ENCODE results near the gene ICA1. TPM values are rescaled to one million over a fixed set of nuclear protein-coding genes. Genes with fewer than 3 reads are reported as not detected.
"Not testable (repeated sequence)": the region's sequence is repeated elsewhere in the genome, so short reads cannot be mapped to it uniquely, and the experiment has no call there.

ICA1 gene
- total RNA-seq = 37.1 TPM
- long read RNA-seq, transcript ICA1-201 (14 exons, 2,309 nt) = minor isoform, 12 of 112 reads
- long read RNA-seq, transcript ICA1-206 (14 exons, 2,458 nt) = major isoform, 49 of 112 reads
- long read RNA-seq, partial matches to known transcripts = 8 of 112 reads
- long read RNA-seq, other reads (novel, unspliced or antisense) = 38 of 112 reads

DNA sequence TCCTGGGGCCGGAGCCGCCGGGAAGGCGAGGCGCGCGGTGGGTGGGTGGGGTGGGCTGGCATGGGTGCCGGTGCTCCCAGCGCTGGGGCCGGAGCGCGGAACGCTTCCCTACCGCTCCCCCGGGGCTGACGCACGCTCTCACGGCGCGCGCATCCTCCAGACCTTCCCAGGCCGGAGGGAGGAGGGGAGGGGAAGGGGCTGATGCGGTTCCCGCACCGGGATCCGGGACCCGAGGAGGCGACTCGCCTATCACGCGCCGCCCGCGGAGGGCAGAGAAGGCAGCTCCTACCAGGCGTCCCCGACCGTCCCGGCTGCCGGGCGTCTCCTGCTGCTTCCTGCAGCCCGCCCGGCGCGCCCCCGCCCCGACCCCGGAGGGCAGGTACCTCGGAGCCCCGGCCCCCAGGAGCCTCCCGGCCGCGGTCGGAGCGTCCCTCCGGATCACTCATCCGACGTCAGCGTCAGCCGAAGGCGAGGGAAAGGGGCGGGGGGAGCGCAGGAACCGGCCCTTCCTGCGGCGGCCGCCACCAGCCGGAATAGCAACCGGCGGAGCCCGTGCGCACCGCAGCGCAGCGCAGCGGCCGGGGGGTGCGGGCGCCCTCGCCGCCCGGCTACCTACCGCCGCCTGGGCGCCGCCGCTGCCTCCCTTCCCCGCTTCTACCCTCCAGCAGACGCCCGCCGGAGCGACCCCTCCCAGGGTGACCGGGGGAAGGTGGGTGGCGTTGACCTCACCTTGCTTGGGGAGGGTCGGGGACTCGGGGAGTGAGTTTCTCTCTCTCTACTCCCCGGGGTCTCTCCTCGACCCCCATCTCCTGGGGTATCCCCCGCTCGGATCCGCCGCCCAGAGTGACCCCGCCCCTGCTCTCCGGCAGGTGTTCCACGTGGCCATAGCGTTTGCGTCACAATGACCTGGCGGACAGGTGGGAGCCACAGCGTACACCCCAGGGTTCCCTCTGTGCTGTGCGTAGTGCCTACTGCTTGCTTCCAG lies at the start of gene ICA1:
ICA1 (minus strand) TSS at position 457 of the 985 bp plus-strand sequence. CDS start 26,241 bp downstream, outside the sequence.
- intact Hi-C loops (cut with DNase I) = no loop called here
- DNase-seq (peak; percentile 80), ATAC-seq (ENCODE audit: poor library complexity) (peak; percentile 91)

DNA sequence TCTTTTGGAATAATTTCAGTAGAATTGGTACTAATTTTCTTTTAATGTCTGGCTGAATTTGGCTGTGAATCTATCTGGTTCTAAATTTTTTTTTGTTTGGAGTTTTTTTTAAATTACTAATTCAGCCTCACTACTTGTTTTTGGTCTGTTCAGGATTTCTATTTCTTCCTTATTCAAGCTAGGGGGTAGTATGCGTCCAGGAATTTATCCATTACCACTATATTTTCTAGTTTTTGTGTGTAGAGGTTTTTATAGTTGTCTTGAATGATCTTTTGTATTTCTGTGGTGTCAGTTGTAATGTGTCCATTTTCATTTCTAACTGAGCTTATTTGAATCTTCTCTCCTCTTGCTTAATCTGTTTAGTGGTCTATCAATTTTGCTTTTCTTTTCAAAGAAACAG lies 48.9 kb upstream of the ICA1 start:
- intact Hi-C loops (cut with DNase I) = no loop called here
- DNase-seq (no peak), ATAC-seq (ENCODE audit: poor library complexity) (no peak)

- ATAC-seq (ENCODE audit: poor library complexity) (no peak), DNase-seq (no peak)
- intact Hi-C loops (cut with DNase I) = no loop called here
Measured at GRCh38 chr7:8305625-8306388, 43.8 kb upstream of the ICA1 start.

GRCh38 chr7:8305104-8305503 lies 43.1 kb upstream of the ICA1 start:
- intact Hi-C loops (cut with DNase I) = no loop called here
- ATAC-seq (ENCODE audit: poor library complexity) (no peak), DNase-seq (no peak)

GRCh38 chr7:8303904-8304528 lies 42.0 kb upstream of the ICA1 start:
- intact Hi-C loops (cut with DNase I) = no loop called here
- DNase-seq = no peak
- ATAC-seq (ENCODE audit: poor library complexity) = no peak

DNA sequence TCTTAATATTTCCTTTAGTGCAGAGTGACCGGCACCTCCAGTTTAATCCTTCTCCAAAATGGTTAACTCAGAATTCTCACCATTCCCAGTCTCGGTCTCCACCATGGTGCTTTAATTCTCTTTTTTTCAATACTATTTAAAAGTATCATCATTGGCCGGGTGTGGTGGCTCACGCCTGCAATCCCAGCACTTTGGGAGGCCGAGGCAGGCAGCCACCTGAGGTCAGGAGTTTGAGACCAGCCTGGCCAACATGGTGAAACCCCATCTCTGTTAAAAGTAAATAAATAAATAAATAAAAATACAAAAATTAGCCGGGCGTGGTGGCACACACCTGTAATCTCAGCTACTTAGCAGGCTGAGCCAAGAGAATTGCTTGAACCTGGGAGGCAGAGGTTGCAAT lies 35.1 kb upstream of the ICA1 start:
- DNase-seq; ATAC-seq (ENCODE audit: poor library complexity); intact Hi-C loops (cut with DNase I): not testable (repeated sequence)

DNA sequence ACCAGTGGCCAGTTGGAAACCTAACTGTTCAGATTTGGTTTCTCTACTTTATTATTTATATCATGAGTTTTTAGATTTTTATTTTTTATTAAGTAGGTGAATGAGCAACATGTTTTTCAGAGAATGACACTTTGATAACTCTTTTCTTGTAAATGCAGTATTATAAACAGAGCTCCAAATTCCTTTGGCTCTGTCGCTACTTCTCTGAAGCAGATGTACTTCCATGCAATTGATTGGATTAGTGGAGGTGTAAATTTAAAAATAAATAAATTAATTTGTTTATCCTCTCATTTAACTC lies 34.3 kb upstream of the ICA1 start:
- no peak for ATAC-seq (ENCODE audit: poor library complexity)
- DNase-seq = no peak
- intact Hi-C loops (cut with DNase I) = no loop called here

DNA sequence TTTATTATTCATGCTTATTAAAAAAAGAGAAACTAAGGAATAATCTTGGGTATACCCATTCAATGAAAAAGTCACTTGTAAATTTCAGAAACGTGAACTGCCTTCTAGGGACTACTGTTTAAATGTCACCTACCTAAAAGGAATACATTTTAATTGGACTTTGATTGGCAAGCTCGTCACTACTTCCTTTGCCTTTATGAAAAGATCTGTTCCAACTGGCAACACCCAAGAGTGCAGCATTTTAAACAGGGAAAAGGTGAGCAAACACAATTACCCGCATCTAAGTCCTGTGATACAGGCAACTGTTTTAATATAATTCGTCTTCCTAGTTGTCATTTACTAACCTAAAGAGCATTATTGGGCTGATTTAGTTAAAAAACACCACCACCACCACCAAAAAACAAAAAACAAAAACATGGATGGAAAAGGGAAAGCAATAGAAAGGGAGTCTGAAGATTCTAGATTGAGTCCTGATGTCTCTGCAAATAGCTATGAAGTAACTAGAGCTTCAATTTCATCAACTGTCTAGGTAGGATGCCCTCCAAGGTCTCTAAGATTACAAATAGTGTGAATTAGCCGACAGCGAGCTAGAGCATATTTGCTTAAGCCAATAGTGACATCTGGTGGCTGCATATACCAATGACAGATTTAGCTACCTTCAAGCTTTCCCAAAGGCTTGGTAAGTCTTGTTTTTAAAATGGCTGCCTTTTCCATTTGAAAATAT lies 33.8 kb upstream of the ICA1 start:
- no peak for DNase-seq
- intact Hi-C loops (cut with DNase I) = no loop called here
- ATAC-seq (ENCODE audit: poor library complexity) = peak; percentile 96

DNA sequence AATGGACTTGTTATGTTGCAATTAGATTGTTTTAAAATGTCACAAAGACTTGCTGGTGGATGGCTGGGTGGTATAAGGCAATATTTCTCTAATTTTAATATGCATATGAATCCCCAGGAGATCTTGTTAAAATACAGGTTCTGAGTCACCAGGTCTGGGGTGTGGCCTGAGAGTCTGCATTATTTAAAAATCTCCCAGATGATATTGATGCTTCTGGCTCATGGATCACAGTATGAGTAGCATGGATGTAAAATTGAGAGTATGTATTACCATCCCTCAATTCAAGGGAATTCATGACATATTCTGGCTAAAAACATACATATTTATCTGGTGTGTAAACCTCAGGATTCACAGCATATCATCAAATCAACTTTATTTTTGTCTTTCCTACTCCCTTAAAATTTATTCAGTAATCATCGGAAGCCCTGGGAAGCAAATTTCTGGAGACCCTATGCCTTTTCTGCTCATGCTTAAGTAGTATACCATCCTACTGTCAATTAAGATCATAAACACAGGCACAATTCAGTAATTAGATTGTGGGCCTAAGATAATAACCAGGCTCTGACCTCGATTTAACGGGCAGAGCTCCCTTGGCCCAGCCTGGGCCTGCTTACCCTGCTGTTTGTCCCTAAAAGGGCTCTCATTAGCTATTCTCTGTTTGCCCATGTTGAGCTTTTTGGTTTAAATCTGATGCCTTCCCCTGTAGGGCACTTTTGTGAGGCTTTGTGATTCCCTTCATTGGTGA lies 29.6 kb upstream of the ICA1 start:
- DNase-seq (no peak), ATAC-seq (ENCODE audit: poor library complexity) (no peak)
- intact Hi-C loops (cut with DNase I) = no loop called here

DNA sequence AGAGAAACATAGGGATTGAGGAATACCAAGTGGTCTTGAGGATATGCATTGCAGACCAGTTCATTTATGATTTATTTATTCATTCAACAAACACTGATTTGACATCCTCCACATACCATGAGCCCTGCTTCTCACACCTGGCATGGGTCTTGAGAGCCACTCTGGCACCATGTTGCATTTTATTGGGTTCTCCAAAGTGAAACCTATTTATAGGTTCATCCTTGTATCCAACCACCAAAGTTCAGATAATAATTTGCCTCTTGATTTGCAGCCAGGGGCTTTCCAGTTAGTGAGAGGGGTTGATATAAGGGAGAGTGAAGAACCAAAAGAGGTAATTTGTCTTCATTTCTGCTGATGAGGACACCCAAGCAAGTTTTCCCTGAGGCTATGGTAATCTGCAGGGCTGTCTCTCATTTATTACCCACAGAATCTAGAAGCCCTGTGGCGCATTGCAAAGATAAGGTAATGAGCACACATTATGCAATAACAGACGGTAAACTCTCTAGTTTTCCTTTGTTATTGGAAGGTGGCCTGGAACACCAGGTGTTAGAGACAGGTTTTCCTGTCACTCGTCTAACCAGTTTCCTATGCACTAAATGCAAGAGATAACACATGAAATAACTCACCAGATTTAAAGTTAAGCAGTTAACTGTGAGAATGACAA lies 28.8 kb upstream of the ICA1 start:
- intact Hi-C loops (cut with DNase I) = no loop called here
- ATAC-seq (ENCODE audit: poor library complexity) = peak; percentile 81
- DNase-seq = no peak

DNA sequence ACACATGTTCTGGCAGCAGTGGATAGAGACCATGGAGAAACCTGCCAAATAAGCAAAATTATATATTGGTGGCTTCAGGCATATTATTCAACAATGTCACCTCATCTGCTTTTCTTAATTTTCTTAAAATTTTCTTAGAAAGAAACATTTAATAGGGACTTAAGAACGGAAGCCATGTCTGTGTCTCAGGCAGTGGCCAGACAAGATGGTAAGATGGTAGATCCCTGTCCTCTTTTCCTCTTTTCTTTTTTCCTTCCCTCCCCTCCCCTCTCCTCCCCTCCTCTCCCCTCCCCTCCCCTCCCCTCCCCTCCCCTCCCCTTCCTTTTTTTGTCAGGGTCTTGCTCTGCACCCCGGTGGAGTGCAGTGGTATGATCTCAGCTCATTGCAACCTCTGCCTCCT lies 24.2 kb upstream of the ICA1 start:
- DNase-seq (no peak), ATAC-seq (ENCODE audit: poor library complexity) (no peak)
- intact Hi-C loops (cut with DNase I) = no loop called here

DNA sequence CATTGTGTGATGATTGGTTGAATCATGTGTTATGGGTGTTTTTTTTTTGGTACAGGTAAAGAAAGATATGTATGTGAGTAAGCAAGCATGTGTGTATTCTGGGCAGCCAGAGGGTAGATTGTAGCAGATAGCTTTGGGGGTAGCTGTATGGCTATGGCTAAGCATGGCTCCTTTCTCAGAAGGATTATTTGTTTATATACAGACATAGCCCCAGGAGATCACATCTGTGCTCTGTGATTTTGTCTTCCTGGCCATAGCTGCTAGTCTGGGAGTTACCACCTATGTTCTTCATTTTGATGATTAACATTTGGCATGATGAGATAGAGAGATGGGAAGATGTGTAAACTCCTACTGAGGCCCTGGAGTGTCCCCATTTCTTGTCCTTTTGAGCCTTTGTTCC lies 23.2 kb upstream of the ICA1 start:
- intact Hi-C loops (cut with DNase I) = no loop called here
- DNase-seq = no peak
- ATAC-seq (ENCODE audit: poor library complexity) = no peak

GRCh38 chr7:8284606-8285005 lies 22.6 kb upstream of the ICA1 start:
- intact Hi-C loops (cut with DNase I) = no loop called here
- ATAC-seq (ENCODE audit: poor library complexity) (no peak), DNase-seq (no peak)

DNA sequence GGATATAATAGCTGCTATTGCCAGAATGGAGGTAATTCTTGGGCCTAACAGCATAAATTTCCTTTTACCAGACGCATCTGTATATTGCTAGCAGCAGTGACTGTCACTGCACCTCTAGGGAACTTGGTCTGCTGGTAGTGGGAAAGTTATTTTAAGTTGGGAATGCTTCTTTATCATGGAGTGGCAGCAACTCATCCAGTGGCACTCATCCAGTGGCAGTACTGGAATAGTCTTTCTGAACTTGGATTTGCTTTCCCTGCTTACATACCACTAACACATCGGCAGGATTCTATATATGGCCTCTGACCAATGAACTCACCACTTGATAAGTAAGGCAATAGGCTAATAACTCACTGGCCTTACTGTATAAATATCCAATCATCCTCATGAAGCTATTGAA lies 22.0 kb upstream of the ICA1 start:
- ATAC-seq (ENCODE audit: poor library complexity) (peak; percentile 88), DNase-seq (peak; percentile 42)
- intact Hi-C loops (cut with DNase I) = no loop called here

DNA sequence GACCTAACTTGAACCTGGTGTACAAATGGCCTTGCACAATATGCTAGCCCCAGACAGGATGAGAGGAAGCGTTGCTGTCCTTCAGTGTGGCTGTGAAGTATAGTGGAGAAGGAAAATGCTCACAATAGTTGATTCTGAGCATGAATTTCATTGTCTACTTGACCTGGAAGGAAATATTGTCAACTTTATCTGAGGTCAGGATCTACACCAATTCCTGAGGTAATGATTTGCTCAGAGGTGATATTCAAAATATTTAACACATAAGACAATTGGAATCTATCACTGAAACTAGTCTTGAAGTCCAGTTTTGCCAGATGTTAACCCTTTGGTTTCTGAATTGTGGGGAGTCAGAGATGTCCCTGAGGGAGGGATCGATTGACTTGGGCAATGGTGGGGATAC lies 20.9 kb upstream of the ICA1 start:
- no peak for ATAC-seq (ENCODE audit: poor library complexity)
- intact Hi-C loops (cut with DNase I) = no loop called here
- no peak for DNase-seq

GRCh38 chr7:8282162-8282561 lies 20.2 kb upstream of the ICA1 start:
- intact Hi-C loops (cut with DNase I) = no loop called here
- peak; percentile 29 for ATAC-seq (ENCODE audit: poor library complexity)
- no peak for DNase-seq

DNA sequence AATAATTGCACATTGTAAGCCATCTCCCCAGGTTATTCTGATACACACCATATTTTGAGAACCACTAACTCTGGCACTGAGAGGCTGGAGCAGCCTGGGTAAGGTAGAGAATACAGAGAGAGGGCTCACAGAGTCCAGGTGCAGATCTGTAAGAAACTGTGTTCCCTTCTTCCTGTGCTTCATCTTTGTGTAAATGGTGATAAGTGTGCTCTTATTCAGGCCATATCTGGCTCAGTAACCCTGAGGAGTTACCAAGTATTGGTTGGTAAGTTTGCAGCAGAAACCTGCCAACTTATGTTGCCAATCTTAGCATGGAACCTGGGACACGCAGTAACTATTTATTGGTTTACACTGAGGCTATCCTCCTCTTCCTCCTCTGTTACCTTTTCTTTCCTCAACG lies 16.2 kb upstream of the ICA1 start:
- ATAC-seq (ENCODE audit: poor library complexity) (no peak), DNase-seq (no peak)
- intact Hi-C loops (cut with DNase I) = no loop called here
